GM18870 (cell line): ENCODE data around the gene CBX1.
A peak's percentile ranks its signal among the peaks of the same experiment; 100 is the strongest.
"Not testable (repeated sequence)": the region's sequence is repeated elsewhere in the genome, so short reads cannot be mapped to it uniquely, and the experiment has no call there.

ENCODE experiments used
- ATAC-seq: cut with Tn5 transposase; IDR thresholded peaks from one replicate; pipeline ENCODE4 v1.9.1; 2021; ENCODE audit warnings: moderate library complexity; ENCODE audit not compliant: unreplicated experiment

CBX1 gene

GRCh38 chr17:48074322-48075081, 26.8 kb downstream of the CBX1 start:
- ATAC-seq = no peak

- not testable (repeated sequence) for ATAC-seq
These were observed 27.6 kb downstream of the CBX1 start for GRCh38 chr17:48073566-48074094.

DNA sequence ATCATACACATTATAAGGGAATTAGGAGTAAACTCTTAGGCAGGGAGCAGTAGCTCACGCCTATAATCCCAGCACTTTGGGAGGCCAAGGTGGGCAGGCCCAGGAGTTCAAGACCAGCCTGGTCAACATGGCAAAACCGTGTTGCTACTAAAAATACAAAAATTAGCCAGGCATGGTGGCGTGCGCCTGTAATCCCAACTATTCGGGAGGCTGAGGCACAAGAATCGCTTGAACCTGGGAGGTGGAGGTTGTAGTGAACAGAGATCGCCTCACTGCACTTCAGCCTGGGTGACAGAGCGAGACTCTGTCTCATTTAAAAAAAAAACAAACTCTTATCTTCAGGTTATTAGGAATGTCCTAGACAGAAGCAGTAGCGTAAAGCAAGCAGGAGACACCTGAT, 28.5 kb downstream of the CBX1 start:
- ATAC-seq = not testable (repeated sequence)

DNA sequence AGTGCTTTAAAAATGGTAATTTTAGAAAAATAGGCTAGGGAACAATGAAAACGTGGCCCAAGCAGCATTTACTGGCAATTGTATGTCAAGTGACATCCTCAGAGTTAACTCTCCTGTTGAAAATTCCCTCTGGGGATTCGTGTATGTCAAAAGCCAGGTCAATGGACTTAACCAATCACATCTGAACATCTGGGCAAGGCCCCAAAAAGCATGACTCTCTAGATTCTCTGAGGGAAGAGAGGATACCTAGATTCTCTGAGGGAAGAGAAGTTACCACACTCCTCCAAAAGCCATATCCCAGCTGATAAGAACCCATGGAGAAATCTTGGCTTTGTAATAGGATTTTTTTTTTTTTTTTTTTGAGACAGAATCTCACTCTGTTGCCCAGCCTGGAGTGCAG, 29.6 kb downstream of the CBX1 start:
- ATAC-seq = no peak

- no peak for ATAC-seq
These were observed 31.1 kb downstream of the CBX1 start for GRCh38 chr17:48070195-48070594.

- no peak for ATAC-seq
These were observed 32.8 kb downstream of the CBX1 start for GRCh38 chr17:48068491-48068961.

- not testable (repeated sequence) for ATAC-seq
These were observed 33.5 kb downstream of the CBX1 start for GRCh38 chr17:48067808-48068207.

DNA sequence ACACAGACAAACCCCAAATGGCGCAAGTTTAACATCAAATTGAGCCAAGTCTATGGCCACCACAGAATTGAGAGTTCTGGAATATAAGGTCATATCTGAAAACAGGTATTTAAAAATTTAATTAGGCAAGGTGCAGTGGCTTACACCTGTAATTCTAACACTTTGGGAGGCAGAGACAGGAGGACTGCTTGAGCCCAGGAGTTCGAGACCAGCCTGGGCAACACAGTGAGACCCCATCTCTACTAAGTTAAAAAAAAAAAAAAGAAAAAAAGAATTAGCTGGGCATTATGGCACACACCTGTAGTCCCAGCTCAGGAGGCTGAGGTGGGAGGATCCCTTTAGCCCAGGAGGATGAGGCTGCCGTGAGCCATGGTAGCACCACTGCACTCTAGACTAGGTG, 34.0 kb downstream of the CBX1 start:
- ATAC-seq = no peak

- no peak for ATAC-seq
These were observed 34.6 kb downstream of the CBX1 start for GRCh38 chr17:48066656-48067055.

- ATAC-seq = no peak
These were observed 35.1 kb downstream of the CBX1 start for GRCh38 chr17:48066192-48066591.

DNA sequence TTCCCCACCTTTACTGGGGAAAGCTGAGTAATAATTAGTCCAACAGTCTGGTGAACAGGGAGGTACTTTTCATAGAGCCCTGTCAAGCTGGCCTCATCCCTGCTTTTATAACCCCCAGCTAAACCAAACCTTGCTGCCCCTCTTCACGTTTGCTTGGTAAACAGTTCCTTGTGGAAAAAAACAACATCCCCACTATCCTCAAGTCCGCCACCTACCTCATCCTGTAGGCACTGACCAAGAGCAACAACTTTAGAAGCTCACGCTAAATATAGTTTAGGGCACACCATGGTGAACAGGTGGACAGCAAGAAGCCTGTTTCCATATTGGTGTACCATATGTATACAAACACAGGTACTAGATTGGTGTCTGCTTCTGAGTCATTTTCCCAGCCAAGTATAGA, 36.6 kb downstream of the CBX1 start:
- no peak for ATAC-seq

DNA sequence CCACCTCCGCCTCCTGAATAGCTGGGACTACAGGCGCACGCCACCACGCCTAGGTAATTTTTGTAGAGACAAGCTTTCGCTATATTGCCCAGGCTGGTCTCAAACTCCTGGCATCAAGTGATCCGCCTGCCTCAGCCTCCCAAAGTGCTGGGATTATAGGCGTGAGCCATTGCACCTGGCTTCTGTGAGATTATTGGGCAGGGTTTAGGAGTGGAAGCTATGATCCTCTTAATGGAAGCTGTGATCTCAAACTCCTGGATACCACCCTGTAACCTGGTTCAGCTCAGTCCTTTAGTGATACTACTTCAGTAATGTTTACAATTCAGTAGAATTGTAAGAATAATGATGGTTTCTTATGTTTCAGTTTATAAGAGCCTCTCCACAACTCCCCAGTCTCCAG, 39.0 kb downstream of the CBX1 start:
- no peak for ATAC-seq

GRCh38 chr17:48060249-48060648, 41.0 kb downstream of the CBX1 start:
- no peak for ATAC-seq

DNA sequence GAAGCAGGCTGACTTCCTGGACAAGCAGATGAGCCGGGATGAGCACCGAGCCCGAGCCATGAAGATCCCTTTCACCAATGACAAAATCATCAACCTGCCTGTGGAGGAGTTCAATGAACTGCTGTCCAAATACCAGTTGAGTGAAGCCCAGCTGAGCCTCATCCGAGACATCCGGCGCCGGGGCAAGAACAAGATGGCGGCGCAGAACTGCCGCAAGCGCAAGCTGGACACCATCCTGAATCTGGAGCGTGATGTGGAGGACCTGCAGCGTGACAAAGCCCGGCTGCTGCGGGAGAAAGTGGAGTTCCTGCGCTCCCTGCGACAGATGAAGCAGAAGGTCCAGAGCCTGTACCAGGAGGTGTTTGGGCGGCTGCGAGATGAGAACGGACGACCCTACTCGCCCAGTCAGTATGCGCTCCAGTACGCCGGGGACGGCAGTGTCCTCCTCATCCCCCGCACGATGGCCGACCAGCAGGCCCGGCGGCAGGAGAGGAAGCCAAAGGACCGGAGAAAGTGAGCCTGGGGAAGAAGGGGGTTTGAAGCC, 42.1 kb downstream of the CBX1 start:
- ATAC-seq = no peak

- ATAC-seq = no peak
These were observed 42.7 kb downstream of the CBX1 start for GRCh38 chr17:48058393-48059124.

DNA sequence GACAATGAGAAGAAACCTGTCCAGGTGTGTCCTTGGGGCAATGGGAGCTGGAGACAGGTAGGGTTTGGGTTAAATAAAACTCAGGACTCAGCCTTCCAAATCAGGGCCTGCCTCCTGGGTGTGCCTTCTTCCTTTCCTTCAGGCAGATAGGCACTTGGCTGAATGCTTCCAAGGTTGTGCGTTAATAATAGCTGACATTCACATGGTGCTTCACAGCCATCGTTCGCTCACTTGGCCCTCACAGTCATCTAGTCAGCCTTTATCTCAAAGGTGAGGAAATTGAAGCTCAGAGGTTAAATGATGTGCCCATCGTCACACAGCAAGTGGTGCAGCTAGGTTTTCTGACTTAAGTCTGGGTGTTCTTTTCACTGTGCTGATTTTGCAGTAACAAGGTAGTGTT, 43.7 kb downstream of the CBX1 start:
- no peak for ATAC-seq

DNA sequence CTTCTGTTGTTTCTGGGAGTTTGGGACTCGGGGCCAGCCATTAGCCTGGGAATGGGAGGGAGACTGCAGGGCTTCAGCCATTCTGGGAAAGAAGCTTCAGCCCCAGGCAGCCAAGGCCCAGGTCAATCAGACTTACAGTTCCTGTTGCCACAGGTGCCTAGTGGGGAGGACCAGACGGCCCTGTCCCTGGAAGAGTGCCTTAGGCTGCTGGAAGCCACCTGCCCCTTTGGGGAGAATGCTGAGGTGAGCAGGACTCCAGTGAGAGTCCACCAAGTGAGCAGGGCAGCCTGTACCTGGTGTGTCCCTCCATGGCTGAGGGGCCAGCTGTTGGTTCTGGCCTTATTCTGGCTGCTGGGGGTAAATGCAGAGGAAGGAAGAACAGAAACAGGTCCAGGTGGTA, 44.4 kb downstream of the CBX1 start:
- no peak for ATAC-seq

DNA sequence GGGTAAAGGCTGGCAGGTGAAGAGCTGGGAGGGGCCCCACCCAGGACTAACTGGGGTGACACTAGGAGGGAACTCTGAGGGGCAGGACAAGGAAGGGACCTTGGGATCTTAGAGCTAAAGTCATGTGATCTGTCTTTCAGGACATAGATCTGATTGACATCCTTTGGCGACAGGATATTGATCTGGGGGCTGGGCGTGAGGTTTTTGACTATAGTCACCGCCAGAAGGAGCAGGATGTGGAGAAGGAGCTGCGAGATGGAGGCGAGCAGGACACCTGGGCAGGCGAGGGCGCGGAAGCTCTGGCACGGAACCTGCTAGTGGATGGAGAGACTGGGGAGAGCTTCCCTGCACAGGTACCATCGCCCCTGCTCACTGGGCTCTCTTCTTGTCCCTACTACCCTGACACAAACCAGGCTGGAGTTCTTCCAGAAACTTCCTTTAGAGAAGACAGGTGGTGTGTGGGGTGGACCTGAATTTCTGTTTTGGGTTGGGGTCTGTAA, 45.0 kb downstream of the CBX1 start:
- no peak for ATAC-seq

DNA sequence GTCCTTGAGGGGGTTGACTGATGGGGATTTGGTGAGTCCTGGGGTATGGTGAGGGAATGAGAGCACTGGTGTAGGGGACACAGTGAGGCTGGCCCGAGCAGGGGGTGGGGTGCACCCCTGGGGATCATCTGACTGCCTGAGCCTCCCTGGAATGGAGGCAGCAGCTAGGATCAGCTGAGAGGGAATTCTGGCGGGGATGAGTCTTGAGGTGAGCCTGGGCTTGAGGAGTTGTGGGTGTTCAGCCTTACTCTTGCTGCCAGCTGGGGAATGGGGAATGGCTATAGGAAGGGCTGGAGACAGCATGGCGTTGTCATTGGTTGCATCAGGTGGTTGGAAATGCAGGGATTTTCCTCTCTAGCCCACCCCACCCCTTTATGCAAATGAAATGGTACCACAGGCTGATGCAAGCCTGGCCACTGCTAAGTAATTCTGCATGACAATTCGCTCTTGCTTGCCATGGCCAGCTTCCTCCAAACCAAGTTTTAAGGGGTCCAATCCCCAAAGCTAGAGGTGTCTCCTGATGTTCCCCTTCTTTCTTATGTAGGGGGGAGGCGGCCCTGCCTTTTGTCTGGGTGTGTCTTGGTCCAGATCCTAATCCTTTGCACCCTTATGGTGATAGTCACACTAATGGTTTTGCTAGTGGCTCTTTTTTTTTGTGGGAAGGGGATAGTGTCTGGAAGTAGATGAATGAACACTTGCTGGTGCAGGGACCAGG, 45.6 kb downstream of the CBX1 start:
- peak; percentile 54 for ATAC-seq

DNA sequence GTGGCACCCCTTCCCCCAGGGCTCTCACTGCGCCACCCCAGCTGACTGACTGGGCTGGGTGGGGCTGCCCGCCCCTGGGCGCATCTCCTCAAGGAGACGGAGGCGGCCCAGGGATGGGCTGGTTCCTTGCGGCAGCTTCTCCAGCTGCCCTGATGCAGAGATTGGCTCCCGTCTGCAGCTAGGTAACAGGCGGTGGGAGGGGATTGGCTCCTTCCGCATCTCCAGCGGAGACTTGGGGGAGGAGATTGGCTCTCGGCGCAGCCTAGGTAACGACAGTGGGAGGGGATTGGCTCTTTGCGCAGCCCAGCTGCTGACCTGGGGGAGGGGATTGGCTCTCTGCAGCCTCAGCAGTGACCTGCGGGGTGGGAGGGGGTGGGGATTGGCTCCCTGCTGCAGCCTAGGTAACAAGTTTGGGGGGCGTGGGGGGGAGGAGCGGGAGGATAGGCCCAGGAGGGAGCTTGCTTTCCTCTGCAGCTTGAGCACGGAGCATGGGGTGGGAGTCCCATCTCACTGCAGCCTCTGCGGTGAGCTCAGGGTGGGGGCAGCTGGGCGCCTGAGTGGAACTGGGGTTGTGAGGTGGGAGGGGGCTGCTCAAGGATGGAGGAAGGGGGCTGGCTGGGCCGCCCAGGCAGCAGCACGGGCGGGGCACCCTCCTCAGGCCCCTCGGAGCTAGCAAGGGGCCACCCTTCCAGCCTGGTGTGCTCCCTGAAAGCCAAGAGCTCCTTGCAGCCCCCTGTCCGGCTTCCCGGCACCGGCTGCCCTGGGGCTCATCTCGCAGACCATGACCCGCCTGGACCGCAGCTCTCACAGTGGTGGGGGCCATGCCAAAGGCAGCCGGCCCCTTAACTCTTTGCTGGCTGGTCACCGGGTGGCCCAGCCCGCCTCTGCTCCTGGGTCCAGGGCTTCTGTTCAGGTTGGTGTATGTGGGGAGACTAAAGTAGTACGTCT, 46.8 kb downstream of the CBX1 start:
- ATAC-seq = no peak
